GM21825 (cell line): ENCODE results near the gene FKBP3.
"Not testable (repeated sequence)": the region's sequence is repeated elsewhere in the genome, so short reads cannot be mapped to it uniquely, and the experiment has no call there.

Experiments used
- ATAC-seq: cut with Tn5 transposase; IDR thresholded peaks from one replicate; pipeline ENCODE4 v1.9.1; 2021; ENCODE audit warnings: mild to moderate bottlenecking, moderate library complexity; ENCODE audit not compliant: unreplicated experiment

FKBP3 gene

GRCh38 chr14:45114327-45114726 lies 20.0 kb downstream of the FKBP3 start:
- ATAC-seq = no peak

GRCh38 chr14:45112896-45113781 lies 21.1 kb downstream of the FKBP3 start:
- no peak for ATAC-seq

- ATAC-seq = no peak
Measured at GRCh38 chr14:45104561-45104960, 29.7 kb downstream of the FKBP3 start.

GRCh38 chr14:45103806-45104205 lies 30.5 kb downstream of the FKBP3 start:
- ATAC-seq = no peak

GRCh38 chr14:45096218-45096617 lies 38.1 kb downstream of the FKBP3 start:
- no peak for ATAC-seq

- ATAC-seq = no peak
Measured at GRCh38 chr14:45095143-45095542, 39.1 kb downstream of the FKBP3 start.

GRCh38 chr14:45094275-45094674 lies 40.0 kb downstream of the FKBP3 start:
- no peak for ATAC-seq

GRCh38 chr14:45091710-45092109 lies 42.6 kb downstream of the FKBP3 start:
- no peak for ATAC-seq

GRCh38 chr14:45089813-45090212 lies 44.5 kb downstream of the FKBP3 start:
- ATAC-seq = peak; percentile 55

GRCh38 chr14:45084946-45085346 lies 49.3 kb downstream of the FKBP3 start:
- ATAC-seq = no peak

- peak; percentile 94 for ATAC-seq
Measured at GRCh38 chr14:45083976-45084722, 50.1 kb downstream of the FKBP3 start, which contains the start of gene PRPF39. Gene PRPF39, plus strand, starts transcription at chr14:45084116. Its CDS starts 11,124 bp downstream, at chr14:45095240.

GRCh38 chr14:45083617-45083975 lies 50.7 kb downstream of the FKBP3 start:
- no peak for ATAC-seq

- ATAC-seq = no peak
Measured at GRCh38 chr14:45082420-45082819, 51.9 kb downstream of the FKBP3 start.

GRCh38 chr14:45081096-45081495 lies 53.2 kb downstream of the FKBP3 start:
- ATAC-seq = not testable (repeated sequence)

GRCh38 chr14:45080416-45080968 lies 53.8 kb downstream of the FKBP3 start:
- not testable (repeated sequence) for ATAC-seq

GRCh38 chr14:45078323-45078722 lies 56.0 kb downstream of the FKBP3 start:
- ATAC-seq = no peak

- ATAC-seq = no peak
Measured at GRCh38 chr14:45073231-45073879, 60.9 kb downstream of the FKBP3 start.

GRCh38 chr14:45072126-45072525 lies 62.2 kb downstream of the FKBP3 start:
- no peak for ATAC-seq

- no peak for ATAC-seq
Measured at GRCh38 chr14:45070215-45070614, 64.1 kb downstream of the FKBP3 start.

- no peak for ATAC-seq
Measured at GRCh38 chr14:45068396-45068795, 65.9 kb downstream of the FKBP3 start.

- ATAC-seq = no peak
Measured at GRCh38 chr14:45066667-45067066, 67.6 kb downstream of the FKBP3 start.
